Measurements from ENCODE around the gene AKT2. TPM values are rescaled to one million over a fixed set of nuclear protein-coding genes. Genes with fewer than 3 reads are reported as not detected.
A peak's percentile ranks its signal among the peaks of the same experiment; 100 is the strongest.

The AKT2 gene
- total RNA-seq, 1 donor from 2014 or later = 99.9 TPM

GRCh38 chr19:40191836-40192646, 93.1 kb downstream of the AKT2 start:
- DNase-seq (ENCODE audit: low spot score) = no peak
- Mint-ChIP-seq H3K4me3 (ENCODE audit: unreplicated experiment) (peak overlapping the region; percentile 57), H3K9me3 (ENCODE audit: low read depth) (no peaks in the 10 kb centered on the region), H3K27ac (ENCODE audit: unreplicated experiment) (no peak overlapping the region), H3K27me3 (ENCODE audit: low read depth) (no peaks in the 10 kb centered on the region), H3K36me3 (ENCODE audit: low read depth) (peaks cover 4% of the 10 kb centered on the region), H3K4me1 (ENCODE audit: low read depth) (peaks cover 24% of the 10 kb centered on the region)
- TF ChIP-seq CTCF (IDR thresholded peaks at IDR 0.05) = peak; percentile 44

- Mint-ChIP-seq H3K27me3 (ENCODE audit: low read depth) (no peaks in the 10 kb centered on the region), H3K36me3 (ENCODE audit: low read depth) (peaks cover 4% of the 10 kb centered on the region), H3K9me3 (ENCODE audit: low read depth) (no peaks in the 10 kb centered on the region), H3K4me1 (ENCODE audit: low read depth) (peaks cover 24% of the 10 kb centered on the region), H3K4me3 (ENCODE audit: unreplicated experiment) (peak within 1 kb of the TSS; percentile 81), H3K27ac (ENCODE audit: unreplicated experiment) (peak within 1 kb of the TSS; percentile 74)
- TF ChIP-seq CTCF (IDR thresholded peaks at IDR 0.05) = no peak
- no peak for DNase-seq (ENCODE audit: low spot score)
Observed at GRCh38 chr19:40190891-40191835, 94.0 kb downstream of the AKT2 start, which contains the start of gene MAP3K10. MAP3K10 (plus strand) TSS chr19:40191426; CDS start chr19:40192032, 606 bp downstream.

- TF ChIP-seq CTCF (IDR thresholded peaks at IDR 0.05) = no peak
- no peak overlapping the region for H3K4me3 Mint-ChIP-seq (ENCODE audit: unreplicated experiment)
- H3K27ac Mint-ChIP-seq (ENCODE audit: unreplicated experiment) = no peak overlapping the region
- H3K9me3 Mint-ChIP-seq (ENCODE audit: low read depth) = no peaks in the 10 kb centered on the region
- H3K4me1 Mint-ChIP-seq (ENCODE audit: low read depth) = no peaks in the 10 kb centered on the region
- no peak for DNase-seq (ENCODE audit: low spot score)
- H3K36me3 Mint-ChIP-seq (ENCODE audit: low read depth) = no peaks in the 10 kb centered on the region
- peaks cover 10% of the 10 kb centered on the region for H3K27me3 Mint-ChIP-seq (ENCODE audit: low read depth)
Observed at GRCh38 chr19:40184273-40184672, 100.9 kb downstream of the AKT2 start.

Small RNAs within 50 kb of the gene (microRNA-seq; reads per million reads assigned to microRNA genes)
- gene MIR641 (ENCODE audit: borderline number of aligned reads) = 27.7 reads per million, percentile 42 among the genes with 10 or more reads in this experiment

Other genes starting within 250 kb of the AKT2 start
- 9.5 to 16.0 TPM (median 10.1 TPM) in 3 replicates for gene ZNF780B, start 229.1 kb downstream of the AKT2 start, total RNA-seq
- 6.0 to 11.0 TPM (median 10.9 TPM) in 3 replicates for gene ZNF780A, start 194.4 kb downstream of the AKT2 start, total RNA-seq
- gene MAP3K10, start 93.9 kb downstream of the AKT2 start, total RNA-seq = 20.0 to 22.7 TPM (median 21.0 TPM) in 3 replicates
- gene TTC9B, start 67.0 kb downstream of the AKT2 start, total RNA-seq = not detected in 3 replicates
- gene CCNP, start 58.7 kb downstream of the AKT2 start, total RNA-seq = 0.52 to 0.73 TPM (median 0.59 TPM) in 3 replicates
- 19.4 to 22.2 TPM (median 21.5 TPM) in 3 replicates for gene C19orf47, start 63.1 kb upstream of the AKT2 start, total RNA-seq
- gene PLD3, start 63.4 kb upstream of the AKT2 start, total RNA-seq = 478 to 514 TPM (median 487 TPM) in 3 replicates
- 0.20 to 0.53 TPM (median 0.46 TPM) in 3 replicates for gene HIPK4, start 104.8 kb upstream of the AKT2 start, total RNA-seq
- 3.6 to 4.9 TPM (median 4.5 TPM) in 3 replicates for gene PRX, start 128.0 kb upstream of the AKT2 start, total RNA-seq
- gene SERTAD1, start 140.6 kb upstream of the AKT2 start, total RNA-seq = 13.0 to 14.8 TPM (median 14.5 TPM) in 3 replicates
- gene SERTAD3, start 159.0 kb upstream of the AKT2 start, total RNA-seq = 36.7 to 43.6 TPM (median 40.3 TPM) in 3 replicates
- gene BLVRB, start 180.4 kb upstream of the AKT2 start, total RNA-seq = 48.3 to 53.9 TPM (median 53.1 TPM) in 3 replicates
- gene SPTBN4, start 181.7 kb upstream of the AKT2 start, total RNA-seq = 1.4 to 2.5 TPM (median 2.3 TPM) in 3 replicates

All from chondrocyte (in vitro differentiated cells).